Smooth muscle cell of the brain vasculature (primary cell): Measurements from ENCODE around the gene GLB1L3.
"Not testable (repeated sequence)": the region's sequence is repeated elsewhere in the genome, so short reads cannot be mapped to it uniquely, and the experiment has no call there.

Source experiments
- DNase-seq: peaks from one replicate; pipeline ENCODE4 v3.0.0-alpha.2; 2012; ENCODE audit warnings: low read depth, low spot score

Gene GLB1L3

DNA sequence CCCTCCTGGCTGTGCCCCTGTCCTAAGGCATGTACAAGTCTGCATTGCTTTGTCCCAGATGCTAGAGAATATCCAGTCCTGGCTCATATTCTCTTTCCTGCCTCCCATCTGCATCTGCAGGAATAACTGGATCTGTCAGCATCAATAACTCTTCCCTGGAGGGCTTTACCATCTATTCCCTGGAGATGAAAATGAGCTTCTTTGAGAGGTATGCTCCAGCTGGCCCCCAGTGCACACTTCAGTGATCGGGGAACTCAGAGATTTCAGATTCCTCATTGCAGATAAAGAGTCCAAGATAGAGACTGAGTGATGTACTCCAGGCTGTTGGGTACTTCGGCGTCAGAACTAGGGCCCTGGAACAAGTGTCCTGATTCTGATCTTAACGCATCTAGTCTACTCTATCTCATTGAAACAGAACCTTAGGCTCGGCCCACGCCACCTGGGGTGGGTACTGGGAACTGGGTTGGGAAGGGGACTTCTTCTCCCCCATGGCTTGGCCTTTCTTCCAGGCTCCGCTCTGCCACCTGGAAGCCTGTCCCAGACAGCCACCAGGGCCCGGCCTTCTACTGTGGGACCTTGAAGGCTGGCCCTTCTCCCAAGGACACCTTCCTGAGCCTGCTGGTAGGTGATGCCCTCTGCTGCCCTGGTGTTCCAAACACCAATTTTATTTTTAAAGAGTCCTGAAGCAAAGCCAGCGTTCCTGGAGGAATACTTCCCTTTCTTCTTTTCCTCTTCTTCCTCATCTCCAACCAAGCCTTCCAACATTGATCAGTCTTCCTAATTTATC, 37.8 kb downstream of the GLB1L3 start:
- DNase-seq: no peak

DNA sequence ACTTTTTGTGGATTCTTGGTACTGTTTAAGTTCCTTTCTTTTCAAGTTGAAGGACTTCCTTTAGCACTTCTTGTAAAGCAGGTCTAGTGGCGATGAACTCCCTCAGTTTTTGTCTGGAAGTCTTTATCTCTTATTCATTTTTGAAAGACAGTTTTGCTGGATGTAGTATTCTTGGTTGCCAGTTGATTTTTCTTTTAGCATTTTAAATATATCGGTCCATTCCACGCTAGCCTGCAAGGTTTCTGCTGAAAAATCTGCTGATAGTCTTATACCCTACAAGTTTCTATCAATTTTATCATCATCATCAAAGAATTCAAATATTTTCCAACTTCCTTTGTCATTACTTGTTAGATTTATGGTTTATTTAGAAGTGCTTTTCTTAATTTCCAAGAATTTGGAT, 40.9 kb downstream of the GLB1L3 start:
- no peak for DNase-seq

DNA sequence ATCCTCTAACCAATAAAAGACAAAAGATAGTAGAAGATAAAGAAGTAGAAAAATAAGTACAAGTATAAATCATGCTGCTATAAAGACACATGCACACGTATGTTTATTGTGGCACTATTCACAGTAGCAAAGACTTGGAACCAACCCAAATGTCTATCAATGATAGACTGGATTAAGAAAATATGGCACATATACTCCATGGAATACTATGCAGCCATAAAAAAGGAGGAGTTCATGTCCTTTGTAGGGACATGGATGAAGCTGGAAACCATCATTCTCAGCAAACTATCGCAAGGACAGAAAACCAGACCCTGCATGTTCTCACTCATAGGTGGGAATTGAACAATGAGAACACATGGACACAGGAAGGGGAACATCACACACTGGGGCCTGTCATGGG, 45.2 kb downstream of the GLB1L3 start:
- DNase-seq: not testable (repeated sequence)

DNA sequence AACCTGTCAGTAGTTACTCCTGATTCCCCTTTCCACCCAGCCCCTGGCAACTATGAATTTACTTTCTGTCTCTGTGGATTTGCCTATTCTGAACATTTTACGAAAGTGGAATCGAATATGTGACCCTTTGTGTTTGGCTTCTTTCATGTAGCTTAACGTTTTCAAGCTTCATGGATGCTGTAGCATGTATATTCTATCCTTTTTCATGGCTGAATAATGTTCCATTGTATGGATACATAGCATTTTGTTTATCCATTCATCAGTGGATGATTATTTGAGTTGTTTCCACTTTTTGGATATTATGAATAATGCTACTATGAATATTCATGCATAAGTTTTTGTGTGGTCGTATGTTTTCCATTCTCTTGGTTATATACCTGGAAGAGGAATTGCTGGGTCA, 46.4 kb downstream of the GLB1L3 start:
- DNase-seq: no peak

DNA sequence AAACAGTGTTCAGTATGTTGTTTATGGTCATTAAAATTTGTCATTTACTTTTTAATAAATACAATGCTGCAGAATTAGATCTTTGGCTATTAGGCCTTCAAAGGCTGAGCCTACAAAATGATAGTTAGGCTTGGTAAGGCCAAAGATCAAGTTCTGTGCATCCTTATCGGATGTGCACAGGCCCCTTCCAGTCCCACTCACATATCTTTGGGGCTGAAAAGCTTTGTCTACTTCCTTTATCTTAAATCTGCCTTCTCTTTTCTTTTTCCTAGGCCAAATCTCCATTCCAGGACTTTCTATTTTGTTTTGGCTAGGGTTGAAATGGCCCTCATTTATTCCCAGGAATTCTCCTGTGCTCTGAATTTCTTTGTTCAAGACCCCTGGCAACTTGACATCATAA, 52.3 kb downstream of the GLB1L3 start:
- DNase-seq: no peak

DNA sequence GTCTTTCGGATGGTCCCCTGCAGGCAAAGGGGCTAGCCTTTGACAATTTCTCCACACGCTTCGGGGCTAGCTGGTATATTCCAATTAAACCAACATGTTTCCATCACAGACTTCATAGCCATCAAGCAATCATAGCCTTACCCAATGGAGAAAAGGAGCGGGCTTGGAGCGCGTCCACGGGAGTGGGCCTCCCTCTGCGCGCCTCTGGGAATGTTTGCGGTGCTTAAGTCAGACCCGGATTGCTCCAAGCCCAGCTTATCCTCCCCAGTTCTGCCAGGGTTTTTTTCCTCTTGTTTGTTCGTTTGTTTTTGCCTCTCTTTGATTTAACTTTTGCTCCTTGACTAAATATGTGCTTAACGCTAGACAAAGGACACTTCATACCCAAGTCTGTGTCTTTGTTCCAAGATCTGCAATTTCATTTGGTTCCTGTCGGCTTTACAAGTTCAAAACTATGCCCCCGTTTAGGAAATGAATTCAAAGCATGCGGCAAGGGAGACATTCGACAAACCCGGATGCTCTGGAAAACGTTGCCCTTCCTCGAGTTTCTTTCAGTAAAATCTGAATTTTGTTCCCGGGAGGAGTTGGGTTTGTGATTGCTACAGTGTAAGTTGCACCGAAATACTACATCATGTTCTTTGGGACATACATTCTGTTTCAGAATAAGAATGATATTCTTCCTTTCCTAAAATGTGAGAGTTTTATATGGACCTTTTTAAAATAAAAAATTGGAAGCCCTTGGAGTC, 54.6 kb downstream of the GLB1L3 start:
- no peak for DNase-seq

DNA sequence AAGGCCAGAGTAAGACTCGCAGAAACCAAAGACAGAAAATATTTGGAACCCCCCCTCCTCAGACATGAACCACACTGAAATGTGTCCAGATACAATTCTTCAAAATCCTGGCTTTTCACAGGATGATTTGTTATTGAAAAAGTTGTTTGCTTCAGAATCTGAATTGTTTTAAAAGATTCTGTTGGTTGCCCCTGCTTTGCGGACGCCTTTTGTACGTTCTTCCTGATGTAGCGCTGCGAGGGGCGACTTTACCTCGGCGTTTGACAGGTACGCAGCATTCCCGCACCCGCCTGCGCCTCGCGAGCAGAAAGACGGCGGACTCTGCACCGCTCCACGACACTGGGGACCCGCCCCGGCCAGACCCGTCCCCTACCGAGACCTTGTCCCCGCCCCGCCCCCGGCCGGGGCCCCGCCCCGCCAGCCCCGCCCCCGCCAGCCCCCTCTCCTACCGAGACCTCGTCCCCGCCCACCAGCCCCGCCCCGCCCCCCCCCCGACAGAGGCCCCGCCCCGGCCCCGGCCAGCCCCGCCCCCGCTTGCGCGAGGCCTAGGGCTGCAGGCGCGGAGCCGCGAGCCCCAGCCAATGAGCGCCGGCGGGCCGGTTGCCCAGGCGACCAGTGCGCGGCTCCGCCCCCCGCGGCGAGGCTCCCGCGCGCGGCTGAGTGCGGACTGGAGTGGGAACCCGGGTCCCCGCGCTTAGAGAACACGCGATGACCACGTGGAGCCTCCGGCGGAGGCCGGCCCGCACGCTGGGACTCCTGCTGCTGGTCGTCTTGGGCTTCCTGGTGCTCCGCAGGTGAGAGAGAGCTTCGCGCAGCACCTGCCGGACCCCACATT, 55.4 kb downstream of the GLB1L3 start, which contains the start of gene GLB1L2:
Gene GLB1L2, plus strand, starts transcription at position 635 of the 835 bp plus-strand sequence. Its CDS starts 74 bp downstream, at position 709.
- no peak for DNase-seq

DNA sequence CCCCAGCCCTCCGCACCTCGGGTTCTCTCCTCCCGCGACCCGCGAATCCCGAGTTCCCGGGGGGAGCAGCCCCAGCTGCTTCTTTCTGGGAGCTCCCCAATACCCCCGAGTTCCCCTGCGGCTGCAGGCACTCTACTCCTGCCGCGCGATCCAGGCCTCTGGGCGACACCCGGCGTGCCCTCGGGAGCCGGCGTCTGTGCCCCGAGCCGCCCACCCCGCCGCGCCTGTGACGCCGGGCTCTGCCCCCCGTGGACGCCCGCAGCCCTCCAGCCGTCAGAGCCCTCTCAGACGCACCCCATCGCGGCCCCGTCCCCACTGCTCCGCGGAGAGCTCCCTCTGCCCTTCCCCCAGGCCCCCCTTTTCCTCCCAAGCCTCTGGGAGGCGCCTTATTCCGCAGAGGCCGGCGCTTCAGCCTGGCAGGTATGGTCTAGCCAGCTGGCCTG, 56.0 kb downstream of the GLB1L3 start:
- no peak for DNase-seq

DNA sequence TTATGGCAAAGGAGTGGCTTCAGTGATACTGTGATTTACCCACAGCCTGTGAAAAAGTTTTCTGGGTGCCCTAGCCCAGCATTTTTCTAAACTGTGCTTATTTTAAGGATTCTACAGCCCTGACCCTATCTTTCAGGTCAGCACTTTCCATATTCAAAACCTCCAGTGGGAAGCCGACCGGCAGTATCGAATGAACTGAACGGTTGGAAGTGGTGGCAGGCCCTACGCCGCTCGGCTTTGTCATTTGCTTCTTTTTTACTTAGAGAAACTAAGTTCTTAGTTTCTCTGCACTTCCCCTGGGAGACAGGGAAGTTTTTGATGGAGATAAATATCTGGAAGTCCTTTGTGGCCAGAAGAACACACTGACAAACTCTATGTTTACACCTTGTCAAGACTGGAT, 56.6 kb downstream of the GLB1L3 start:
- DNase-seq: no peak

DNA sequence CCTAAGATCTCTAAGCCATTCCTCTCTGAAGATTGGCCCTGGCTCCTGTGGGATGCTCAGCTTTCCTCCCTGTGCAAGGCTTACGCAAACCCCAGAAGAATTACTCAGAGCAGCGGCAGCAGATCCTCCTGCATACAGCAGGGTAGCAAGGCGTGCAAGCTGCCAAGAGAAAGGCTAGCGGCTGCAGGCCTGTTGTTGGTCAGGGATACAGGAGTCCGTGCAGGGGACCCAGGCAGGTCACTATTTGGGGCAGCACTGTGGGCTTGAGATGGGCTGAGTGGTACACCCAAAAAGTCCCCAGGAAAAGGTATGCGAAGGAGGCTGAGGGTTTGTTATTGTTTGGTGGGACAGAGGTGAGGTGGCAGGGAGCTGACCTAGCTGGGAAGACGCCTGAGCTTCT, 57.1 kb downstream of the GLB1L3 start:
- no peak for DNase-seq

DNA sequence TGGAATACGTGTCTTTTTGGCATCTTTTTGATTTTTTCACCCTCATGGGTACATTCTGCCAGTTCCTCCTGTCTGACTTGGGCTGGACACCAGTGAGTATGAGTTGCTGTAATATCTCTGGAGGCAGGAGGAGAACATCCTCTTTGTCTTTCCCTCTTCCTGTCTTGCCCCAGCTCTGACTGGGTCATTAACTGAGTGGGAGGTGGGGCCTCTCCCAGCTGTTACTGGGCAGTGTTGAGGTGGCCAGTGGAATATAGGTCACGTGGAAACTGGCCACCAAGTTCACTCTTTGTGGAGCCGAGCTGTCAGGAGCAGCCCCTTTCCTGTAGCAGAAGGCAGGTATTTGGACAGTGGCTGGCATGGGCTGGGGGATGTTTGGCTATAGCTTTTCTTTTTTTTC, 57.8 kb downstream of the GLB1L3 start:
- no peak for DNase-seq

DNA sequence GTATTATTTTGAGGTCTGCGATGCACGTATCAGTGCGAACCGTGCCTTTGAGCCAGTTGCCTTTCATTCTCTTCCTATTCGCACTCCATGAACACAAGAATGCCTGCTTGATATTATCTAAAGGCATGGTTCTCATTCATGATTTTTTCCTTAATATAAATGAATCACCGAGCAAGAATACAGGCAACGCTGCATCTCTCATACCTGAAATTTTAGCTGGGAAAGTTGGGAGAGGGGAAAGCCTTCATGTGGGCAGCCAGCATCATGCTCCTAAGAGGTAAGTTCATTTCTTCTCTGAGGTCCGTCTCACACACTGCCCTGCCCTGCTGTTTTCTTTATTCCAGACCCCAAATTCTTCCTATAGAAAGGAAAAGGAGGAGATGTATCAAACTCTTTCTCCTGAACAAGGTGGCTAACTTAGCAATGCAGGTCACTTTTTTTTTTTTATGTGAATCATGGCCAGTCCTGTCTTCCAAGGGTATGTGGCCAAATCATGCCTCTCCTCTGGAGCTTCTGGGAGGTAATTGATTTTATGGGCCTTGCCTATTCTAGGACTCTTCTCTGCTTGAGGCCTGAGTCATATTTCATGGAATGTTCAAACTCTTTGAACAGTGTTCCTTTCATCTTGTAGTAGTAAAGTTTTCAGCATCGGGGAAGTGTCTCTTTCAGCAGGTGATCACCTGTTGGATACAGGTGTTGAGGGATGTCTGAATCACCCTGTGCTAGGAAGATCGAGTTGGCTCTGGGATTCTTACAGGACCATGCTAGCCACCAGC, 58.8 kb downstream of the GLB1L3 start:
- no peak for DNase-seq

DNA sequence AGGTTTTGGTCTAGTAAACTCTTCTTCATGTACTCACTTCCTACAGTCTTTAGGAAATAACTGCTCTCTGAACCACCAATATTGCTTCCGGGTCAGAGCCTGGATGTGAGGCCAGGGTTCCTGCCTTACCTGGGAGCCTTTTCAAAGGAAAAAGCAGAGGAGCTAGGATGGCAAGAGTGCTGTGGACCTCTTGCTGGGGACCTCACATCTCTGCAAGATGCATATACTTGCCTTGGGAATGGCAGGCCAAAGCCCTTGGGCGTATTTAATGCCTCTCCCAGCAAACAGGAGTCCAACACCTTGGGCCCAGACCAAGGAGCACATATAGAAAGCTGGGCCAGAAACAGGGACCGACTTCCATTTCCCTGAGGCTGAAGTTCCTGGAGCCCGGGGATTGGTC, 60.9 kb downstream of the GLB1L3 start:
- no peak for DNase-seq

DNA sequence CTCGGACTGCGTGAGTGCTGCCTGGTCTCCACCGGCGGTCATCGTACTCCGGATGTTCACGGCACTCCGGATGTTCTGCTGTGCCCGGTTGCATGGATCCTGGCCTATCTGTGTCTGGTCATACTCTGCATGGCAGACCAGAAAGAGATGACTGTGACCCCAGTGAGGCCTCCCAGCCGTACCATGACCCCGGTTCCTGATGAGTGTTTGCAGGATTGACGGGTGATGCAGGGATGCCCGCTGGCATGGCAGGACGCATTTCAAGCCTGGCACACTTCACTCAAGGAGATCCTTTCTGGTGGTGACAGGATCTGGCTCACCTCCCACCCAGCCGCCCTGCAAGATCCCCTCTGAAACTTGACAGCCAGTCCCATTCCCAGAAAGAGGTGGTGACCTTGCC, 61.9 kb downstream of the GLB1L3 start:
- no peak for DNase-seq

DNA sequence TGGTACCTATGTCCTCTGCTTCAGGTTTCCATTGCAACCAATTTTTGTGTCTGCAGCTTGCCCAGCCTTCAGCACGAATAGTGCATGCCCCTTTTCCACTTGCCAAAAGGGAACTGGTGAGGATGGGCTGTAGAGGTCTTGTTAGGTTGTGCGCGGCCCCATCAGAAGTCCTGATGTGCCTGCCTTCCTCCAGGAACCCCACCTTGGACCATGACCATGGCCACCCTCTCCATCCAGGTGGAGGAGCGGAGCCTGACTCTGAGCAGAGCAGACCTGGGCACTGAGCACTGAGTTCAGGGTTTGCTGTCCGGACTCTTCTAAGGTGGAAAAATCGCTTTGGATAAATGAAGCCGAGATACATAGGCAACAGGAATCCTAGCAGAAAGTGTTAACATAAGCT, 62.5 kb downstream of the GLB1L3 start:
- no peak for DNase-seq

DNA sequence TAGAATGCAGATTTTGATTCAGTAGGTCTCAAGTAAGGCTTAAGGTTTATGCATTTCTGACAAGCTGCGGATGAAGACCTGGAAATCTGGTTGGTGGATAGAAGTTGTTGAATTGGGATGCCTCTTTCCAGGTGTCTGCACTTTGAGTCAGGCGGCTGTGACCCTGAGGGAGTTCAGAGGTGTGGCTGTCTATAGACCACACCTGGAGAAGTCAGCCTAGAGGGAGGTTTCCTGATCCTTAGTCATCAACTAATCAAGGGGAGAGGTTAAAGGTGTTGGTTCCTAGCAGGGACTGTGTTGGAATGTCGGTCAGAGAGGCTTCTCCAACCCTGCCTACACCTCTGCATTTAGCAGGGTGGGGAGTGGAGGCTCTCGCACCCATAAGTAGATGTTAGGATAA, 63.6 kb downstream of the GLB1L3 start:
- DNase-seq: no peak

DNA sequence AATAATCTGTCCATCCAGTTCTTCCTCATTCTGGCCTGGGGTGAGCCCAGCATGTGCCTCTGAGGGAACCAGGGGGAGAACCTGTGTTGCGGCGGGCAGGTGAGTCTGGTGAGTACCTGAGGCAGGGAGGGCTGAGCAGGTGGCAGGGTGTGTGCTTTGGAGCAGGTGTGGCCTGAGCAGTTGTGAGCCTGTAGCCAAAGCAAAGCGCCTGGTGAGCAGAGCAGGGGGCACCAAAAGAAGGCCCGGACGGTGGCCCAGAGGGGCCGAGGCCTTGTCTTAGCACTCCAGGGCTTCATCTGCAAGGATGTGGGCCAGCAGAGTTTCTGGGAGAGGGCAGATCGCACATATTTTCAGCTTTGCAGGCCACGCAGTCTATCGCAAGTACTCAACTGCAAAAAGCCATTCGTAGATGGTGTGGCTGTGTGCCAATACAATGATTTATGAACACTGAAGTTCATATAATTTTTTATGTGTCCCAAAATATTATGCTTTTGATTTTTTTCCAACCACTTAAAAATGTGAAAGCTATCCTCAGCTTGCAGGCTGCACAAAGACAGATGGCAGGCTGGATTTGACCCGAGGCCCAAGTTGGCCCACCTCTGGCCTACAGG, 64.3 kb downstream of the GLB1L3 start:
- no peak for DNase-seq

DNA sequence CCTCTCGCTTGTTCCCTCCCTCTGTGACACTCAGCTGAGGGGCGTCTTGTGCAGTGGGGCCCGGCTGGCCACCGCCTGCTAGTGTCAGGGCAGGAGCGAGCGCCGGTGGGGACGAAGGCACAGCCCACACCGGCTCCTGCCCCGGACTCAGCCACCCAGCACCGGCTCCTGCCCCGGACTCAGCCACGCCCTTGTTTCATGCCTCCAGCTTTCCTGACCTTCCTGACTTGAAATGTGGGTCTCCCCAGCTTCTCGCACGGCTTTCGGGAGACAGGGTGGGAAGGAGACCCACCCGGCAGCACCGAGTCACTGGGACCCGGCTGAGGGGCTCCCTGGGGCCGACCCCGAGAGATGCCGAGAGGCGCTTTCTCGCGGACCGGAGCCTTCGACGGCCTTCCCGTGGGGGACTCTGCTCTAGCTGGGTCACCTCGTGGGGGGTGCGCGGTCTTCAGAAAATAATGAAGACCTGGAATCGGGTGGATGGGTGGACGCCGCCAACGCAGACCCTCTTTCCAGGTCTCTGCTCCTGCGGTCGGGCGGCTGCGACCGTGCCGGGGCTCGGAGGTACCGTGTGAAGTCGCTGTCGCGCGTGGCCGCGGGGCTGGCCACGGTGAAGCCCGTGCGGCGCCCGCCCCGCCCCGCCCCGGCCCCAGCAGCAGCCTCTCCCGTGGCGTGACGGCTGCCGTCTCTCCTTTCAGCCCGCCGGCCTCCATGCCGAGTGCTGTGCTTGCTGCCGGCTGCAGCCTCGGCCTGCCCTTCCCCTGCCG, 65.8 kb downstream of the GLB1L3 start:
- no peak for DNase-seq

DNA sequence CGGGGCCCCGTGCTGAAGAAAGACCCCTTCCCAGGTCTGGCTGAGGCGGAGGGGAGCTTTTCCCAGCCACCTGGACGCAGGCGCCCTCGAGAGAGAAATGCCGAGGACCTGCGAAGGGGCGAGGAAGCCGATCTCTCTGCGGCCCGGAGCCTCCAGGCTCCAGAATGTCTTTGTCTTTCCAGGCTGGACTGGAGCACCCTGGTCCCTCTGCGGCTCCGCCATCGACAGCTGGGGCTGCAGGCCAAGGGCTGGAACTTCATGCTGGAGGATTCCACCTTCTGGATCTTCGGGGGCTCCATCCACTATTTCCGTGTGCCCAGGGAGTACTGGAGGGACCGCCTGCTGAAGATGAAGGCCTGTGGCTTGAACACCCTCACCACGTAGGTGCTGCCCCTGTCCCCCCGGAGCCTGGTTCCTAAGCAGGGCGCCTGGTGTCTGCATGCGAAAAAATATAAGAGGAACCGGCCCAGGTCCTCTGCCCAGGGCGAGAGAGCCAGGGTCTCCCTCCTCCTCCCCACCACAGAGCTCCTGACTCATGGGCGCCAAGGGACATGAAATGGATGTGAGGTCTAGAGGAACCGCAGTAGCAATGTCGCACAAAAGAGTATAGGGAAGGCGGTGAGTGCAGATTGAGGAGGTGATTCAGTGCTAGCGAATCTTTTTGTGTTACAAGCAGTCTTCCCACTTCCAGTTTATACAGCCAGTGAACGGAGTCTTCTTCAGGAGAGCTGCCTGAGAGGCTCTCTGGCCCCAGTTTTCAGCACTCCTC, 66.6 kb downstream of the GLB1L3 start:
- DNase-seq: no peak
